Cerebellar nuclear complex (tissue), 1 donor: ENCODE results near the gene HEXIM2.

ENCODE experiments used
- DNase-seq, 2 experiments: peaks; one replicate each; lab custom pipeline; 2025; lab: John Stamatoyannopoulos, UW

Gene HEXIM2

DNA sequence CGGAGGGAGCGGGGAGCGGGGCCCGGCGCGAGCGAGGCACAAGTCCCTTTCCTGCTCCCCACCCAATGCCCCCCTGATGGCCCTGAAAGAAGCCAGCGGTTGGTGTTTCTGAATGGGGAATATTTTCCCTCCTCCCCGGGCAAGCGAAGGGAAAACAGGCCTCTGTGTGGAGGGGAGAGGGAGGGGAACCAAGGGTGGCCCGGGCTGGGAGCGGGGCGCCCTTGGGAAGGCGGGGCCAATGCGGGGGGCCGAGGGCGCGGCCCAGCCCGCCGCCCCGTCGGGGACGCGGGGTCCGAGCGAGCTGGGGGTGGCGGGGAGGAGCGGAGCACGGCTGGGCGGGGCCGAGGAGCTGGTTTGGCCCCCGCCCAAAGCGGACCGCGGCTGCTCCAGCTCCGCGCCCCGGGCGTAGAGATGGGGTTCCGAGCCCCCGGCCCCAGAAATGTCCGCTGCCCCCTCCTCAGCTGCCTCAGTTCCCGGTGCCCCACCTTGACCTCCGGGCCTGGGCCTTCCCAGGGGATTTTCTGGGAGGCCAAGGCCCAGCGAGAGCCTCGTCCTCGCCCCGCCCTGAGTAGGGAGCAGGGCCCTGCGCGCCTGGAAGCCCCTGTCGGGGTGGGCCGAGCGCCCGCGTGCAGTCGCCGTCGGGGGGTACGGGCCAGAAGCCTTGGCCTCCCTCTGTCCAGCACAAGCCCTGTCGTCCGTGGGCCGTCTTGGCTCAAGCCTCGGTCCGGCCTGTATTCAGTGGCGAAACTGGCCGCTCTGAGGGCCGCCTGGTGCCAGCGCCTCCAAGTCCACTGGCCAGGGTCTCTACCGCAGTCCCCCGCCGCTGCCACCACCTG lies 17.3 kb upstream of the HEXIM2 start:
- DNase-seq: no peak

- no peak for DNase-seq
These were observed 16.7 kb upstream of the HEXIM2 start for GRCh38 chr17:45145035-45145389.

GRCh38 chr17:45146166-45146565 lies 15.5 kb upstream of the HEXIM2 start:
- no peak for DNase-seq

- no peak for DNase-seq
These were observed 15.1 kb upstream of the HEXIM2 start for GRCh38 chr17:45146592-45146889.

GRCh38 chr17:45146890-45147580 lies 14.6 kb upstream of the HEXIM2 start:
- no peak for DNase-seq

DNA sequence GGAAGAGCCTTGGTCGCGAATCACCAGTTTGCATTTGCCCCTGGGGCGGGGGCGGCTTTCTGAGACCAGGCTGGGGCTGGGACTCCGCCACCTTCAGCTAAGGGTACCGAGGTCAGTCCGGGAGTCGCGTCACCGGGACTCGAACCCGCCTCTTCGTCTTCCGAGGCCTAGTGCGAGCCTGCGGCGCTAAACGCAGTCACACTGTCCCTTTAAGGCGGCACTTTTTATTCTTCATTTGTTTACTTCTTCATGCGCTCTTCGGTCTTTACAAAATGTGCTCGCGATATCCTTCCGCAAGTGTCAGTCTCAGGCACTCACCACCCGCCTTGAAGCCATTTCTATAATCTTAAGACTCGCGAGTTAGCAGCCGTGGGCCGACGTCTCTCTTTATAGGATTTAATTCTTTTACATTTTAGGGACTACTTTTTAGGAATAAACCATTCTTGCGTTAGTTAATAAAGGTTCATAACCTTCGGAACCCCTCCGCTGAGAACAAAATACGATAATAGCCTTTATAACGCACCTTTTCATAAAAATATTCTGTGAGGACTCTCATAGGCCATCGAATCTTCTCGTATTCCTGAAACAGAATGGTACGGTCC lies 14.0 kb upstream of the HEXIM2 start:
- DNase-seq: peak in 1 of 2 experiments; percentile 67

GRCh38 chr17:45148183-45149036 lies 13.3 kb upstream of the HEXIM2 start, which contains the start of gene HEXIM1:
Gene HEXIM1 (plus strand): TSS chr17:45148475. CDS start chr17:45149191, 716 bp downstream.
- DNase-seq: peak; percentile 94 to 96

DNA sequence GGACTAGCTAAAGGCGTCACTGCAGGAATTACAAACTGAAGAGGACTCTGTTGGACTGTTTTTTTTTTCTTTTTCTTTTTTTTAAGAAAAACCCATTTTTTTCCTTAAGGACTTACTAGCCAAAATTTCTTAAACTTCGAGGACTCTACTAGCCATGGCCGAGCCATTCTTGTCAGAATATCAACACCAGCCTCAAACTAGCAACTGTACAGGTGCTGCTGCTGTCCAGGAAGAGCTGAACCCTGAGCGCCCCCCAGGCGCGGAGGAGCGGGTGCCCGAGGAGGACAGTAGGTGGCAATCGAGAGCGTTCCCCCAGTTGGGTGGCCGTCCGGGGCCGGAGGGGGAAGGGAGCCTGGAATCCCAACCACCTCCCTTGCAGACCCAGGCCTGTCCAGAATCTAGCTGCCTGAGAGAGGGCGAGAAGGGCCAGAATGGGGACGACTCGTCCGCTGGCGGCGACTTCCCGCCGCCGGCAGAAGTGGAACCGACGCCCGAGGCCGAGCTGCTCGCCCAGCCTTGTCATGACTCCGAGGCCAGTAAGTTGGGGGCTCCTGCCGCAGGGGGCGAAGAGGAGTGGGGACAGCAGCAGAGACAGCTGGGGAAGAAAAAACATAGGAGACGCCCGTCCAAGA lies 12.5 kb upstream of the HEXIM2 start:
- peak; percentile 18 to 55 for DNase-seq

DNA sequence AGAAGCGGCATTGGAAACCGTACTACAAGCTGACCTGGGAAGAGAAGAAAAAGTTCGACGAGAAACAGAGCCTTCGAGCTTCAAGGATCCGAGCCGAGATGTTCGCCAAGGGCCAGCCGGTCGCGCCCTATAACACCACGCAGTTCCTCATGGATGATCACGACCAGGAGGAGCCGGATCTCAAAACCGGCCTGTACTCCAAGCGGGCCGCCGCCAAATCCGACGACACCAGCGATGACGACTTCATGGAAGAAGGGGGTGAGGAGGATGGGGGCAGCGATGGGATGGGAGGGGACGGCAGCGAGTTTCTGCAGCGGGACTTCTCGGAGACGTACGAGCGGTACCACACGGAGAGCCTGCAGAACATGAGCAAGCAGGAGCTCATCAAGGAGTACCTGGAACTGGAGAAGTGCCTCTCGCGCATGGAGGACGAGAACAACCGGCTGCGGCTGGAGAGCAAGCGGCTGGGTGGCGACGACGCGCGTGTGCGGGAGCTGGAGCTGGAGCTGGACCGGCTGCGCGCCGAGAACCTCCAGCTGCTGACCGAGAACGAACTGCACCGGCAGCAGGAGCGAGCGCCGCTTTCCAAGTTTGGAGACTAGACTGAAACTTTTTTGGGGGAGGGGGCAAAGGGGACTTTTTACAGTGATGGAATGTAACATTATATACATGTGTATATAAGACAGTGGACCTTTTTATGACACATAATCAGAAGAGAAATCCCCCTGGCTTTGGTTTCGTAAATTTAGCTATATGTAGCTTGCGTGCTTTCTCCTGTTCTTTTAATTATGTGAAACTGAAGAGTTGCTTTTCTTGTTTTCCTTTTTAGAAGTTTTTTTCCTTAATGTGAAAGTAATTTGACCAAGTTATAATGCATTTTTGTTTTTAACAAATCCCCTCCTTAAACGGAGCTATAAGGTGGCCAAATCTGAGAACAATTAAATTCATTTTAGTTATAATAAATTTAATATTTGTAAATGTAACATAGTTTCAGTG lies 11.7 kb upstream of the HEXIM2 start:
- no peak for DNase-seq

DNA sequence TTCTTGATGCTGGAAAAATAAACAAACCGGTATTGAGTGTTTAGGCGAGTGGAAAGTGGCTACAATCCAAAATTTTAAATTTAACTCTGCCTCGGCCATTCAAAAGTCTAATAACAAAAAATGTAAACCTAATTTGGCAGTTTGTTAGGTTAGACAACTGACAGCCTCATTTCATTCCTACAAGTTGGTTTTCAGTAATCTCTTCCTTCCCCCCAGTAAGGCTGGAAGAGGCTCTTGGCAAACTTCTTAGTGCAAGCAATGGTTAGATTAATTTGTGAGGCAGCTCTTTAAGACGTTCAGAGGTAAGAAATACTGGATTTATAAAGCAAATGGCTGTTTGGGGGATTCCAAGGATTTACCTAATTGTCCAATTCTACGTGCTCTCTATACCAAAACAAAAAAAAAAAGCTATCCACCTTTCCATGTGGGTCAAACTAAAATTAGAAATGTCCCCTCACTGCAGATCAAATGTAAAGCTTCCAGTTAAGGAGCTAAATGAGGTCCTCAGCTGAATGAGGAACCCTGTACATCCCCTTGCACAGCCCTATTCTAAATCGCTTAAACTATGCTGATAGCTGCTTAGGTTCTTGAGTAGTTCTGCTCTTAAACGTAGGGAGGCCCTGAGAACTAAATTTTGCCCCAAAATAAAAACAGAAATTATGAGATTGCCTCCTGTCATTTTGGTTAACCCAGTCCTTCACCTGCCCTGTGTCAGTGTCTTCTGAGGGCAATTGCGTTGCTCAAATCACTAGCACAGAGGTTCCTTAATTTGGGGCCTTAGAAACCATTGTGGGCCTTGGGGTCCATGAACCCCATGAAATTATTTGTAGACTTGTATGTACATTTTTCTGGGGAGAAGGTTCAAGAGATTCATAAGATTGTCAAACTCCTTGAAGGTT lies 10.5 kb upstream of the HEXIM2 start:
- no peak for DNase-seq

DNA sequence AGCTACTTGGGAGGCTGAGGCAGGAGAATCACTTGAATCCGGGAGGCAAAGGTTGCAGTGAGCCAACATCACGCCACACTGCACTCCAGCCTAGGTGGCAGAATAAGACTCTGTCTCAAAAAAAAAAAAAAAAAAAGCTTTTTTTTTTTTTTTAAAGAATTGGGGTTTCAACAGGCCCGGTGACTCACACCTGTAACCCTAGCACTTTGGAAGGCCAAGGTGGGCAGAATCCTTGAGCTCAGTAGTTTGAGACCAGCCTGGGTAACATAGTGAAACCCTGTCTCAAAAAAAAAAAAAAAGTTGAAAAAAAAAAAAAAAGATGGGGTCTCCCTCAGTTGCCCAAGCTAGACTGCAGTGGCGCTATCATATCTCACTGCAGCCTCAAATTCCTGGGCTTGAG lies 6.6 kb upstream of the HEXIM2 start:
- DNase-seq: no peak

DNA sequence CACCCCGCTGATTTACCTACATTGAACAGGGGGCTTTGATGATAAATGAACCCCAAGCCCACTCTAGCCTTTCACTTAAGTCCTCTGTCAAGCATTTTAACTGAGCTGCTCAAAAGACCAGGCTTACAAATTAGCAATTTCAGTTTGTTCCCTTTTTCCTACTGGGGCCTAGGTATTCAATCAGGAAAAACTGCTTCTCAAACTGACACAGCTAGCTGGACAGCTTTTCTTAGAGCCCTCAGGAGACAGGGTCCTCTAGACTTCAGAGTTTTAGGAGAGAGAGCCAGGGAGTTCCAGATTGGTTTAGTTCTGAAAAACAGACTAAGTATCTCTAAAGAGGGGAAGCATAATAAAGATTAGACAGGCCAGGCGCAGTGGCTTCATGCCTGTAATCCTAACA lies 6.2 kb upstream of the HEXIM2 start:
- DNase-seq: no peak

DNA sequence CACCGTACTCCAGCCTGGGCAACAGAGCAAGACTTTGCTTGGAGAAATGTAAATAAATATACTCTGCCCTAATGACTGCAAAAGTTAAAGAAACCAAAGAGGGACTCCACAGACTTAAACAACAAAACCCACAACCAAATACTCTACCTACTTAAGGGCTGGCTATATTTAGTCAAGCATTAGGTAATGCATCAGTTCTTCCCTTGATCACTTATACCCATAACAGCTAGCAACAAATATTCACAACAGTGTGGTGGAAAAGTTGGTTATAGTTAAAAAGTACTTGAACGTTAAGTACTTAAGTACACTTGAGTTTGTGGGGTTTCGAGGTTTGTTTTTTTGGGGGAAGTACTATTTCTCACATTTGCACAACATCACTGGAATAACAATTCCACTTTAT lies 5.4 kb upstream of the HEXIM2 start:
- DNase-seq: no peak

- DNase-seq: no peak
These were observed 1.0 kb upstream of the HEXIM2 start for GRCh38 chr17:45160447-45161287.

DNA sequence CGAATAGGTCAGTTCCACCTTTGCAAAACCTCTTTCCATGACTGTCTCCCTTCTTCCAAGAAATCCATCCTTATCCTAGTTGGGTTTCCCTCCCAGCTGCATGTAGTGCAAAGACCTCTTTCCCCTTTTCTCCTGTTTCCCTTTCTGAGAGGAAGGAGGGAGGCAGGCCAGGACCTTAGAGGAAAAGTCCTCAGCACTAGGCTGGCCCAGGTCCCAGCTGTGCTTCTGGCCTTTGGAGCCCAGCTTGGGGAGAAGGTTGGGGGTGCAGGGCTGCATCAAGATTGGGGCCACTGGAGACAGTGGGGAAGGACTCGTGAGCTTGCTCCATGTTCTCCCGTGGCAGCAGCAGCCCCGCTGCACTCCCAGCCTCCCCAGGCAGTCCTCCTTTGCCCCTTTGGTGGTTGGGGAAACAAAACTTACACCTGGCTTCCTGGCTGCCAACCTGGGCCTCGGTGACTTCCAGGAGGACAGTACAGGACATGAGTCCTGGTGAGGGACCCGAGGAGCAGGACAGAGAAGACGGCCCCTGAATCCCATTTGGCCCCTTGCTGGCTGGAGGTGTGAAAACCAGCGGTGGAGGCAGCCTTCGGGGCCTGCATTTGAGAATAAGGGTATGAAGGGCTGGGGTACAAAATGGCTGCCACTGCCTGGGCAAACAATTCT lies 481 bp downstream of the HEXIM2 start:
- no peak for DNase-seq

DNA sequence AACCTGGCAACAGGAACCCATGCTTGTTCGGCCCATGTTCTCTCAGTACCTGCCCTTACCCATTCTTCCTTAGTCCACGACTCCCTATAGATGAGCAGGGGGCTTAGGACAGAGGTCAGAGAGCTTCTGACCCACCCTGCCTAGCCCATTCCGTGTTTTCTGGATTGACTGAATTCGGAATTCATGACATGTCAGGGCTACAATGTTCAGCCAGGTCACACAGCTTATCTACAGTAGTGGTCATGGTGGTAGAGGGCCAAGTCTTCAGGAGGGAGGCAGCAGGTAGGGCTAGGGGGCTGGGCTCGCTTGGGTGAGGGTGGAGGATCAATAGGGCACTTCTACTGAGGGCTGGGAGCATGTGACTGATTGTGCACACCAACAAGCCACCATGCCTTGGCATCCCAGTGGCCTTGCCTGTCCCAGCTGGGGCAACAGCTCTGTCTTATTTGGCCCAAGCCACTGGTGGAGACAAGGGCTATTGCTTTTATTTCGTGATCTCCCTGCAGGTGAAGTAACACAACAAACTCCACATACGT lies 3.1 kb downstream of the HEXIM2 start:
- DNase-seq: no peak

- DNase-seq: no peak
These were observed 7.5 kb downstream of the HEXIM2 start for GRCh38 chr17:45168991-45169752.
